B cell (primary cell): ENCODE results near the gene HOXD8. TPM values are rescaled to one million over a fixed set of nuclear protein-coding genes. Genes with fewer than 3 reads are reported as not detected.
A peak's percentile ranks its signal among the peaks of the same experiment; 100 is the strongest.

Experiments used
- ATAC-seq: fragments of 200-7000 bp; cut with Tn5 transposase; one replicate; pipeline ENCODE4 v1.10.0; 2021; ENCODE audit warnings: low read depth, mild to moderate bottlenecking, moderate number of reproducible peaks, moderate library complexity
- CTCF ChIA-PET: fragments of 350-600 bp; sonication (Branson Sonifier 250); formaldehyde crosslinking; loops from one replicate; lab custom pipeline; 2021; ENCODE audit warnings: antibody characterized with exemption, inconsistent platforms; lab: Charles Lee
- POLR2A ChIA-PET: fragments of 350-600 bp; sonication (Branson Sonifier 250); formaldehyde crosslinking; loops from one replicate; lab custom pipeline; 2021; ENCODE audit warnings: antibody characterized with exemption; lab: Charles Lee
- DNase-seq: peaks from one replicate; pipeline ENCODE4 v3.0.0; 2013
- H2AFZ ChIP-seq: 2 replicates; pipeline ENCODE4 v1.6.1; 2012; ENCODE audit warnings: mild to moderate bottlenecking, low read depth, low read length; ENCODE audit not compliant: insufficient read depth, poor library complexity, severe bottlenecking
- H3K27ac ChIP-seq, 2 donors: 1 replicate in 1 of 2; 2 replicates in 1 of 2; pipeline ENCODE4 v1.5.1; 2012 to 2013; ENCODE audit warnings: low read length in 2 of 2, mild to moderate bottlenecking in 2 of 2, moderate library complexity in 1 of 2
- H3K27me3 ChIP-seq, 4 experiments: fragments of 200-600 bp in 1 of 4; sonication (generic) in 1 of 4; replicated peaks in 1 of 4; 1 replicate in 2 of 4; 2 replicates in 2 of 4; pipeline versions ENCODE4 v1.6.1 to v1.7.0; 2013 to 2016; ENCODE audit warnings: low read length in 3 of 4, mild to moderate bottlenecking in 2 of 4, mixed read lengths in 1 of 4, moderate library complexity in 1 of 4; ENCODE audit not compliant: insufficient read depth in 4 of 4, control insufficient read depth in 3 of 4; ENCODE audit errors: control extremely low read depth in 1 of 4
- H3K36me3 ChIP-seq, 2 experiments: replicated peaks in 1 of 2; 1 replicate in 1 of 2; 2 replicates in 1 of 2; pipeline versions ENCODE4 v1.6.1 to v1.7.1; 2013; ENCODE audit warnings: low read length in 1 of 2; ENCODE audit not compliant: insufficient read depth in 2 of 2, control insufficient read depth in 1 of 2; ENCODE audit errors: control extremely low read depth in 1 of 2, extremely low read depth in 1 of 2
- H3K4me1 ChIP-seq, 2 donors: fragments of 200-600 bp in 1 of 2; sonication (generic) in 1 of 2; 1 replicate in 1 of 2; 2 replicates in 1 of 2; pipeline versions ENCODE4 v1.5.1 to v1.6.1; 2013 to 2017; ENCODE audit warnings: low read length in 2 of 2; ENCODE audit not compliant: control insufficient read depth in 2 of 2, insufficient read depth in 2 of 2
- H3K4me2 ChIP-seq: replicated peaks from 2 replicates; pipeline ENCODE3; 2012; ENCODE audit warnings: mild to moderate bottlenecking, low read depth, low read length; ENCODE audit not compliant: poor library complexity, severe bottlenecking
- H3K4me3 ChIP-seq, 5 experiments: fragments of 200-600 bp in 1 of 5; sonication (generic) in 1 of 5; 1 replicate in 3 of 5; 2 replicates in 2 of 5; pipeline versions ENCODE4 v1.5.1 to v1.7.0; 2011 to 2016; ENCODE audit warnings: low read length in 4 of 5, mild to moderate bottlenecking in 4 of 5, low read depth in 2 of 5, control low read depth in 1 of 5, moderate library complexity in 1 of 5; ENCODE audit not compliant: insufficient read depth in 1 of 5; ENCODE audit errors: control extremely low read depth in 1 of 5, extremely low read depth in 1 of 5
- H3K79me2 ChIP-seq: fragments of 200-600 bp; sonication (generic); one replicate; pipeline ENCODE4 v1.6.0; 2016; ENCODE audit warnings: low read length; ENCODE audit not compliant: control insufficient read depth, insufficient read depth
- H3K9ac ChIP-seq: fragments of 200-600 bp; sonication (generic); 2 replicates; pipeline ENCODE4 v1.6.1; 2017; ENCODE audit warnings: mild to moderate bottlenecking, low read length, moderate library complexity
- H3K9me3 ChIP-seq, 3 donors: one replicate each; pipeline versions ENCODE4 v1.6.1 to v1.7.1; 2013; ENCODE audit warnings: low read length in 2 of 3; ENCODE audit not compliant: control insufficient read depth in 2 of 3, insufficient read depth in 1 of 3; ENCODE audit errors: control extremely low read depth in 1 of 3
- H4K20me1 ChIP-seq: 2 replicates; pipeline ENCODE4 v1.6.0; 2012; ENCODE audit warnings: mild to moderate bottlenecking, low read length; ENCODE audit not compliant: insufficient read depth, control insufficient read depth, poor library complexity, severe bottlenecking
- H3K27ac Mint-ChIP-seq: one replicate; pipeline ENCODE4 v1.8.0; 2021; ENCODE audit warnings: mixed read lengths
- H3K27me3 Mint-ChIP-seq: one replicate; pipeline ENCODE4 v1.8.0; 2021; ENCODE audit warnings: mixed read lengths
- H3K4me1 Mint-ChIP-seq: one replicate; pipeline ENCODE4 v1.8.0; 2021; ENCODE audit warnings: mixed read lengths
- H3K4me3 Mint-ChIP-seq: one replicate; pipeline ENCODE4 v1.8.0; 2021; ENCODE audit warnings: mixed read lengths
- H3K9me3 Mint-ChIP-seq: one replicate; pipeline ENCODE4 v1.8.0; 2022; ENCODE audit warnings: mixed read lengths; ENCODE audit not compliant: insufficient read depth
- EZH2 ChIP-seq: IDR thresholded peaks from 2 replicates; pipeline ENCODE4 v1.6.1; 2012; ENCODE audit warnings: borderline replicate concordance, low read depth, mild to moderate bottlenecking, moderate library complexity, low read length; ENCODE audit not compliant: insufficient read depth, poor library complexity, severe bottlenecking
- WGBS: methylation state at CpG from one replicate; pipeline ENCODE4 v1.1.5; 2013; ENCODE audit warnings: missing lambda C conversion rate; ENCODE audit not compliant: insufficient coverage; 5-methylcytosine and 5-hydroxymethylcytosine counted together
- intact Hi-C: fragments of 100-400 bp; cut with micrococcal nuclease; formaldehyde crosslinking; loops from one replicate; pipeline ENCODE4 v1.10.0; 2022
- polyA plus RNA-seq: library from polyadenylated mRNA; depleted of rRNA; stranded (reverse); fragments of >200 nt; gene quantifications from 2 replicates; pipeline ENCODE4 v1.2.3, GENCODE V29; 2012
- total RNA-seq, 2 donors: library from RNA; stranded (reverse); fragments of 120-200 nt in 1 of 2; gene quantifications; 1 replicate in 1 of 2; 2 replicates in 1 of 2; pipeline versions ENCODE4 v1.2.3 to v1.2.4, GENCODE V29; 2013 to 2022
- TF ChIP-seq, protein P1 (sequence below): fragments of 200-600 bp; IDR thresholded peaks from one replicate; pipeline ENCODE4 v1.8.0; 2022; ENCODE audit warnings: antibody characterized with exemption, mild to moderate bottlenecking

HOXD8 gene
- total and polyA plus RNA-seq, 2 donors (not counting 1 experiment from before 2014, with no cell fraction given) = not detected

DNA sequence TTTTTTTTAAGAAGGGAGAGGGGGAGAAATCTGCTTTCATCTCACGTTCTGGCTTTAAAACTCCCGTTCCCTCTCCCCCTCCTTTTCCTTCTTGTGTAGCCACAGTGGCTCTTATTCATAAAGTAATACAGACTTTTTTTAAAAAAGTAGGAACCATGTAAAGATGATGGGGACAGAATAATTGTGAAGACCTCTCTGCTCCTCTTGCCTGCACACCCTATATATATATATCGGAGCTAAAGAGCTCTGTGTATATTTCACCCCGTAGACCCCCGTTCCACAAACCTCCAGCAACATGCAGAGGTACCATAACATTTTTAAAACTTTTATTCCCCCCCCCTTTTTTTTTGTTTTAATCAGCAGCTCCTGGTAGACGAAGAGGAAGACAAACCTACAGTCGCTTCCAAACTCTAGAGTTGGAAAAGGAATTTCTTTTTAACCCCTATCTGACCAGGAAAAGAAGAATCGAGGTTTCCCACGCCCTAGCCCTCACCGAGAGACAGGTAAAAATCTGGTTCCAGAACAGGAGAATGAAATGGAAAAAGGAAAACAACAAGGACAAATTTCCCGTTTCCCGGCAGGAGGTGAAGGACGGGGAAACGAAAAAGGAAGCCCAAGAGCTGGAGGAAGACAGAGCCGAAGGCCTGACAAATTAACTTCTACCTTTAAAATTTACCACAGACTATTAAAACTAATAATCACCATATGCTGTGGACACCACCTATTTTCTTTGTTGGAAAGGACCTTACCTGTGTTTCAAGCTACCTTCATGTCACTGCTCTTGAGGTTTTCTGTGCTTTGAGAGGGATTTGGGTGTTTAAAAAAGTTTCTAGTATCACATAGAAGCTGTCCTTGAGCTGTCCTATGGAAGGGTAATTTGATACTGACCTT lies 1.7 kb downstream of the HOXD8 start:
- Mint-ChIP-seq H3K4me3 (peak overlapping the region; percentile 63), H3K9me3 (no peaks in the 10 kb centered on the region), H3K4me1 (peaks cover 34% of the 10 kb centered on the region), H3K27ac (no peak overlapping the region), H3K27me3 (peaks cover 77% of the 10 kb centered on the region)
- Histone ChIP-seq H3K79me2 (no peaks in the 10 kb centered on the region), H4K20me1 (no peaks in the 10 kb centered on the region), H3K27ac (no peak overlapping the region), H3K27me3 (peaks cover 0 to 84% (median 74%) of the 10 kb centered on the region in 4 experiments), H3K4me2 (peak overlapping the region; percentile 71), H3K4me3 (peak overlapping the region in 1 of 5 experiments; percentile 29), H3K9me3 (peaks cover 0 to 17% (median 0%) of the 10 kb centered on the region in 3 donors), H3K36me3 (no peaks in the 10 kb centered on the region), H2AFZ (peak overlapping the region; percentile 23), H3K4me1 (peaks cover 26 to 45% of the 10 kb centered on the region in 2 donors), H3K9ac (peak overlapping the region; percentile 30)
- CTCF ChIA-PET = interaction anchor here (0.7 to 3.3 kb wide), 14 partner anchors 8 to 521 kb away, joined by 3 to 15 read pairs (median 5); partner anchors contain the start of gene HOXD1
- WGBS = no CpG with 5 or more reads among the region's 15 CpGs
- TF ChIP-seq, protein P1, sequence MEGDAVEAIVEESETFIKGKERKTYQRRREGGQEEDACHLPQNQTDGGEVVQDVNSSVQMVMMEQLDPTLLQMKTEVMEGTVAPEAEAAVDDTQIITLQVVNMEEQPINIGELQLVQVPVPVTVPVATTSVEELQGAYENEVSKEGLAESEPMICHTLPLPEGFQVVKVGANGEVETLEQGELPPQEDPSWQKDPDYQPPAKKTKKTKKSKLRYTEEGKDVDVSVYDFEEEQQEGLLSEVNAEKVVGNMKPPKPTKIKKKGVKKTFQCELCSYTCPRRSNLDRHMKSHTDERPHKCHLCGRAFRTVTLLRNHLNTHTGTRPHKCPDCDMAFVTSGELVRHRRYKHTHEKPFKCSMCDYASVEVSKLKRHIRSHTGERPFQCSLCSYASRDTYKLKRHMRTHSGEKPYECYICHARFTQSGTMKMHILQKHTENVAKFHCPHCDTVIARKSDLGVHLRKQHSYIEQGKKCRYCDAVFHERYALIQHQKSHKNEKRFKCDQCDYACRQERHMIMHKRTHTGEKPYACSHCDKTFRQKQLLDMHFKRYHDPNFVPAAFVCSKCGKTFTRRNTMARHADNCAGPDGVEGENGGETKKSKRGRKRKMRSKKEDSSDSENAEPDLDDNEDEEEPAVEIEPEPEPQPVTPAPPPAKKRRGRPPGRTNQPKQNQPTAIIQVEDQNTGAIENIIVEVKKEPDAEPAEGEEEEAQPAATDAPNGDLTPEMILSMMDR = no peak
- peak; percentile 53 for TF ChIP-seq EZH2
- POLR2A ChIA-PET = no interaction called here
- ATAC-seq (no peak), DNase-seq (peak; percentile 29)
- intact Hi-C loops = loop anchor here (5.0 kb wide), 1 partner anchor 54 kb away; no protein-coding TSS in a partner anchor

DNA sequence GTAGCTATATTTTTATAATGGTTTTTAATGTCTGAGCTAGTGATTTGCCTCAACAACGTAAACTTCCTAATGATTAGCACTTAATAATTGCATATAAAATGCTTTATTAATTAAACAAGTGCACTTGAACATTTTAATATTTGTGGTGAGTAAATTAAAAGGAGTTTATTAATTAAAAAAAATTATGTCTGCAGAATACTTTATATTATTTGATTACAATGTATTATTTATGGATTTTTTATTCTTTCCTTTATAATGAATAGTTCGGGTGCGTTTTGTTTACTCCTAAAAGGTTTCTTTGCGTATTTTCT lies 2.3 kb downstream of the HOXD8 start:
- Mint-ChIP-seq H3K9me3 (no peaks in the 10 kb centered on the region), H3K27me3 (peaks cover 74% of the 10 kb centered on the region), H3K4me3 (peak overlapping the region; percentile 84), H3K27ac (no peak overlapping the region), H3K4me1 (peaks cover 36% of the 10 kb centered on the region)
- TF ChIP-seq EZH2 = no peak
- TF ChIP-seq, protein P1 = no peak
- peaks cover 0 to 19% (median 0%) of the 10 kb centered on the region in 3 donors for H3K9me3 ChIP-seq
- POLR2A ChIA-PET = no interaction called here
- ATAC-seq (no peak), DNase-seq (no peak)
- H3K9ac ChIP-seq = no peak overlapping the region
- no peaks in the 10 kb centered on the region for H3K79me2 ChIP-seq
- H3K4me2 ChIP-seq = peak overlapping the region; percentile 57
- H3K36me3 ChIP-seq = no peaks in the 10 kb centered on the region
- H4K20me1 ChIP-seq = no peaks in the 10 kb centered on the region
- H2AFZ ChIP-seq = no peak overlapping the region
- H3K4me3 ChIP-seq = peak overlapping the region in 1 of 5 experiments; percentile 54
- peaks cover 0 to 83% (median 73%) of the 10 kb centered on the region in 4 experiments for H3K27me3 ChIP-seq
- intact Hi-C loops = loop anchor here (5.0 kb wide), 1 partner anchor 55 kb away; no protein-coding TSS in a partner anchor
- CTCF ChIA-PET = interaction anchor here (0.8 to 3.3 kb wide), 8 partner anchors 9 to 520 kb away, joined by 3 to 15 read pairs (median 6); no protein-coding TSS in a partner anchor
- H3K4me1 ChIP-seq = peaks cover 28 to 51% of the 10 kb centered on the region in 2 donors
- WGBS = no CpG with 5 or more reads among the region's 4 CpGs
- no peak overlapping the region for H3K27ac ChIP-seq
